H1 (cell line): ENCODE data around the gene BCL6B. TPM values are rescaled to one million over a fixed set of nuclear protein-coding genes. Genes with fewer than 3 reads are reported as not detected.

Source experiments
- CHD1 ChIP-seq: IDR thresholded peaks from 2 replicates; pipeline ENCODE4 v1.6.1; 2012; ENCODE audit warnings: low read depth, low read length, improper control_type of control experiment
- CREB1 ChIP-seq: IDR thresholded peaks from 2 replicates; pipeline ENCODE4 v1.6.1; 2012; ENCODE audit warnings: inconsistent platforms
- RBBP5 ChIP-seq: IDR thresholded peaks from 2 replicates; pipeline ENCODE4 v1.7.1; 2012; ENCODE audit warnings: low read depth, mild to moderate bottlenecking, inconsistent platforms, low read length, moderate library complexity, borderline replicate concordance
- TBP ChIP-seq: IDR thresholded peaks from 2 replicates; pipeline ENCODE4 v1.6.1; 2011; ENCODE audit warnings: low read depth, low read length, improper control_type of control experiment
- polyA plus RNA-seq, 7 experiments: library from polyadenylated mRNA; depleted of rRNA in 3 of 7; stranded (reverse) in 5 of 7; unstranded in 2 of 7; fragments of >200 nt in 5 of 7; fragments of 200-250 nt in 2 of 7; gene quantifications; 1 replicate in 5 of 7; 2 replicates in 1 of 7; 4 replicates in 1 of 7; pipeline versions ENCODE4 v1.2.1 to v1.2.3, GENCODE V29; 2011 to 2013; ENCODE audit warnings: missing spikeins in 2 of 7, mixed read lengths in 2 of 7
- total RNA-seq: library from RNA; stranded (reverse); fragmentation: NEBNext Ultra II Directional; extraction: Animal tissue kit (Norgen Biotek cat#: 25700); gene quantifications from 2 replicates; pipeline ENCODE4 v1.2.1, GENCODE V29; 2021
- TF ChIP-seq, protein P1 (sequence below): fragments of 300-600 bp; sonication (generic); IDR thresholded peaks from 2 replicates; pipeline ENCODE4 v1.7.1; 2012; ENCODE audit warnings: low read length, moderate library complexity, mild to moderate bottlenecking, inconsistent platforms; ENCODE audit not compliant: insufficient replicate concordance

BCL6B gene
- total and polyA plus RNA-seq, 2 of the 8 experiments (the other 6 are each of a cell fraction or from before 2014, with no cell fraction given) = 6.6 to 8.7 TPM

DNA sequence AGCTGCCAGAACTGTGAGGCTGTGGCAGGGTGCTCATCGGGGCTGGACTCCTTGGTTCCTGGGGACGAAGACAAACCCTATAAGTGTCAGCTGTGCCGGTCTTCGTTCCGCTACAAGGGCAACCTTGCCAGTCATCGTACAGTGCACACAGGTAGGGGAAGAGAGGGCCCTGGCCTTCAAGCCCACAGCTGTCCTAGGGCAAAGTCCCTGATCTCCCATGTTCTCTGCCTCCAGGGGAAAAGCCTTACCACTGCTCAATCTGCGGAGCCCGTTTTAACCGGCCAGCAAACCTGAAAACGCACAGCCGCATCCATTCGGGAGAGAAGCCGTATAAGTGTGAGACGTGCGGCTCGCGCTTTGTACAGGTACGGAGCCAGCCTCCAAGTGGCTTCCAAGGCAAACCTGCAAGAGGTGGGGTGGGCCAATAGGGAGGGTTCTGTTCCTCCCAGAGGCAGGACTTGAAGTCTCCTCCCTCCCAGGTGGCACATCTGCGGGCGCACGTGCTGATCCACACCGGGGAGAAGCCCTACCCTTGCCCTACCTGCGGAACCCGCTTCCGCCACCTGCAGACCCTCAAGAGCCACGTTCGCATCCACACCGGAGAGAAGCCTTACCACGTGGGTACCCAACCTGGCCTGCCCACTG lies 3.7 kb downstream of the BCL6B start (continued):
- TF ChIP-seq, protein P1, sequence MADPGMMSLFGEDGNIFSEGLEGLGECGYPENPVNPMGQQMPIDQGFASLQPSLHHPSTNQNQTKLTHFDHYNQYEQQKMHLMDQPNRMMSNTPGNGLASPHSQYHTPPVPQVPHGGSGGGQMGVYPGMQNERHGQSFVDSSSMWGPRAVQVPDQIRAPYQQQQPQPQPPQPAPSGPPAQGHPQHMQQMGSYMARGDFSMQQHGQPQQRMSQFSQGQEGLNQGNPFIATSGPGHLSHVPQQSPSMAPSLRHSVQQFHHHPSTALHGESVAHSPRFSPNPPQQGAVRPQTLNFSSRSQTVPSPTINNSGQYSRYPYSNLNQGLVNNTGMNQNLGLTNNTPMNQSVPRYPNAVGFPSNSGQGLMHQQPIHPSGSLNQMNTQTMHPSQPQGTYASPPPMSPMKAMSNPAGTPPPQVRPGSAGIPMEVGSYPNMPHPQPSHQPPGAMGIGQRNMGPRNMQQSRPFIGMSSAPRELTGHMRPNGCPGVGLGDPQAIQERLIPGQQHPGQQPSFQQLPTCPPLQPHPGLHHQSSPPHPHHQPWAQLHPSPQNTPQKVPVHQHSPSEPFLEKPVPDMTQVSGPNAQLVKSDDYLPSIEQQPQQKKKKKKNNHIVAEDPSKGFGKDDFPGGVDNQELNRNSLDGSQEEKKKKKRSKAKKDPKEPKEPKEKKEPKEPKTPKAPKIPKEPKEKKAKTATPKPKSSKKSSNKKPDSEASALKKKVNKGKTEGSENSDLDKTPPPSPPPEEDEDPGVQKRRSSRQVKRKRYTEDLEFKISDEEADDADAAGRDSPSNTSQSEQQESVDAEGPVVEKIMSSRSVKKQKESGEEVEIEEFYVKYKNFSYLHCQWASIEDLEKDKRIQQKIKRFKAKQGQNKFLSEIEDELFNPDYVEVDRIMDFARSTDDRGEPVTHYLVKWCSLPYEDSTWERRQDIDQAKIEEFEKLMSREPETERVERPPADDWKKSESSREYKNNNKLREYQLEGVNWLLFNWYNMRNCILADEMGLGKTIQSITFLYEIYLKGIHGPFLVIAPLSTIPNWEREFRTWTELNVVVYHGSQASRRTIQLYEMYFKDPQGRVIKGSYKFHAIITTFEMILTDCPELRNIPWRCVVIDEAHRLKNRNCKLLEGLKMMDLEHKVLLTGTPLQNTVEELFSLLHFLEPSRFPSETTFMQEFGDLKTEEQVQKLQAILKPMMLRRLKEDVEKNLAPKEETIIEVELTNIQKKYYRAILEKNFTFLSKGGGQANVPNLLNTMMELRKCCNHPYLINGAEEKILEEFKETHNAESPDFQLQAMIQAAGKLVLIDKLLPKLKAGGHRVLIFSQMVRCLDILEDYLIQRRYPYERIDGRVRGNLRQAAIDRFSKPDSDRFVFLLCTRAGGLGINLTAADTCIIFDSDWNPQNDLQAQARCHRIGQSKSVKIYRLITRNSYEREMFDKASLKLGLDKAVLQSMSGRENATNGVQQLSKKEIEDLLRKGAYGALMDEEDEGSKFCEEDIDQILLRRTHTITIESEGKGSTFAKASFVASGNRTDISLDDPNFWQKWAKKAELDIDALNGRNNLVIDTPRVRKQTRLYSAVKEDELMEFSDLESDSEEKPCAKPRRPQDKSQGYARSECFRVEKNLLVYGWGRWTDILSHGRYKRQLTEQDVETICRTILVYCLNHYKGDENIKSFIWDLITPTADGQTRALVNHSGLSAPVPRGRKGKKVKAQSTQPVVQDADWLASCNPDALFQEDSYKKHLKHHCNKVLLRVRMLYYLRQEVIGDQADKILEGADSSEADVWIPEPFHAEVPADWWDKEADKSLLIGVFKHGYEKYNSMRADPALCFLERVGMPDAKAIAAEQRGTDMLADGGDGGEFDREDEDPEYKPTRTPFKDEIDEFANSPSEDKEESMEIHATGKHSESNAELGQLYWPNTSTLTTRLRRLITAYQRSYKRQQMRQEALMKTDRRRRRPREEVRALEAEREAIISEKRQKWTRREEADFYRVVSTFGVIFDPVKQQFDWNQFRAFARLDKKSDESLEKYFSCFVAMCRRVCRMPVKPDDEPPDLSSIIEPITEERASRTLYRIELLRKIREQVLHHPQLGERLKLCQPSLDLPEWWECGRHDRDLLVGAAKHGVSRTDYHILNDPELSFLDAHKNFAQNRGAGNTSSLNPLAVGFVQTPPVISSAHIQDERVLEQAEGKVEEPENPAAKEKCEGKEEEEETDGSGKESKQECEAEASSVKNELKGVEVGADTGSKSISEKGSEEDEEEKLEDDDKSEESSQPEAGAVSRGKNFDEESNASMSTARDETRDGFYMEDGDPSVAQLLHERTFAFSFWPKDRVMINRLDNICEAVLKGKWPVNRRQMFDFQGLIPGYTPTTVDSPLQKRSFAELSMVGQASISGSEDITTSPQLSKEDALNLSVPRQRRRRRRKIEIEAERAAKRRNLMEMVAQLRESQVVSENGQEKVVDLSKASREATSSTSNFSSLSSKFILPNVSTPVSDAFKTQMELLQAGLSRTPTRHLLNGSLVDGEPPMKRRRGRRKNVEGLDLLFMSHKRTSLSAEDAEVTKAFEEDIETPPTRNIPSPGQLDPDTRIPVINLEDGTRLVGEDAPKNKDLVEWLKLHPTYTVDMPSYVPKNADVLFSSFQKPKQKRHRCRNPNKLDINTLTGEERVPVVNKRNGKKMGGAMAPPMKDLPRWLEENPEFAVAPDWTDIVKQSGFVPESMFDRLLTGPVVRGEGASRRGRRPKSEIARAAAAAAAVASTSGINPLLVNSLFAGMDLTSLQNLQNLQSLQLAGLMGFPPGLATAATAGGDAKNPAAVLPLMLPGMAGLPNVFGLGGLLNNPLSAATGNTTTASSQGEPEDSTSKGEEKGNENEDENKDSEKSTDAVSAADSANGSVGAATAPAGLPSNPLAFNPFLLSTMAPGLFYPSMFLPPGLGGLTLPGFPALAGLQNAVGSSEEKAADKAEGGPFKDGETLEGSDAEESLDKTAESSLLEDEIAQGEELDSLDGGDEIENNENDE = no peak
- TF ChIP-seq CHD1 (no peak), RBBP5 (no peak), CREB1 (no peak), TBP (no peak)
- TF ChIP-seq, all 59 proteins: peak for 0
